ENCODE measurements around the gene KLK14.

Gene KLK14

GRCh38 chr19:51116736-51117286 lies 34.1 kb upstream of the KLK14 start:
- no peaks in the 10 kb centered on the region for H3K36me3 ChIP-seq (ENCODE audit: low read length)
- no peaks in the 10 kb centered on the region for H3K9me2 ChIP-seq (replicated peaks; ENCODE audit: insufficient read depth, low read length)
- H3F3A ChIP-seq (ENCODE audit: insufficient read depth): no peaks in the 10 kb centered on the region
- H3K9me3 ChIP-seq (ENCODE audit: insufficient read depth, low read length): no peaks in the 10 kb centered on the region
- no peak for TF ChIP-seq CTCF (IDR thresholded peaks at IDR 0.05; ENCODE audit: insufficient read depth, low read length, poor library complexity, severe bottlenecking)
- no peak for TF ChIP-seq EZH2phosphoT487 (conservative IDR thresholded peaks at IDR 0.05; ENCODE audit: low read length)
- no peaks in the 10 kb centered on the region for H3K27me3 ChIP-seq (ENCODE audit: low read length)
- no peak overlapping the region for H3K4me2 ChIP-seq (ENCODE audit: low read depth, low read length, poor library complexity, severe bottlenecking)
- no peak overlapping the region for H3K27ac ChIP-seq (ENCODE audit: low read depth, low read length)
- no peaks in the 10 kb centered on the region for H4K20me1 ChIP-seq (ENCODE audit: low read depth, low read length)
- H3K4me3 ChIP-seq (ENCODE audit: insufficient read depth, low read length, poor library complexity, severe bottlenecking): no peak overlapping the region
- H3K79me2 ChIP-seq (ENCODE audit: insufficient read depth, low read length): no peaks in the 10 kb centered on the region
- H3K9ac ChIP-seq (ENCODE audit: low read length): no peak overlapping the region
- no peak overlapping the region for H2AFZ ChIP-seq (ENCODE audit: low read depth, low read length, severe bottlenecking)

GRCh38 chr19:51114087-51114729 lies 31.5 kb upstream of the KLK14 start:
- no peaks in the 10 kb centered on the region for H3K9me2 ChIP-seq (replicated peaks; ENCODE audit: insufficient read depth, low read length)
- no peaks in the 10 kb centered on the region for H3K79me2 ChIP-seq (ENCODE audit: insufficient read depth, low read length)
- no peaks in the 10 kb centered on the region for H3K36me3 ChIP-seq (ENCODE audit: low read length)
- no peaks in the 10 kb centered on the region for H3F3A ChIP-seq (ENCODE audit: insufficient read depth)
- no peak overlapping the region for H3K9ac ChIP-seq (ENCODE audit: low read length)
- no peak overlapping the region for H3K4me3 ChIP-seq (ENCODE audit: insufficient read depth, low read length, poor library complexity, severe bottlenecking)
- H3K9me3 ChIP-seq (ENCODE audit: insufficient read depth, low read length): no peaks in the 10 kb centered on the region
- TF ChIP-seq CTCF (IDR thresholded peaks at IDR 0.05; ENCODE audit: insufficient read depth, low read length, poor library complexity, severe bottlenecking) (no peak), EZH2phosphoT487 (conservative IDR thresholded peaks at IDR 0.05; ENCODE audit: low read length) (no peak)
- H2AFZ ChIP-seq (ENCODE audit: low read depth, low read length, severe bottlenecking): no peak overlapping the region
- H4K20me1 ChIP-seq (ENCODE audit: low read depth, low read length): no peaks in the 10 kb centered on the region
- H3K4me2 ChIP-seq (ENCODE audit: low read depth, low read length, poor library complexity, severe bottlenecking): no peak overlapping the region
- H3K27ac ChIP-seq (ENCODE audit: low read depth, low read length): no peak overlapping the region
- no peaks in the 10 kb centered on the region for H3K27me3 ChIP-seq (ENCODE audit: low read length)

DNA sequence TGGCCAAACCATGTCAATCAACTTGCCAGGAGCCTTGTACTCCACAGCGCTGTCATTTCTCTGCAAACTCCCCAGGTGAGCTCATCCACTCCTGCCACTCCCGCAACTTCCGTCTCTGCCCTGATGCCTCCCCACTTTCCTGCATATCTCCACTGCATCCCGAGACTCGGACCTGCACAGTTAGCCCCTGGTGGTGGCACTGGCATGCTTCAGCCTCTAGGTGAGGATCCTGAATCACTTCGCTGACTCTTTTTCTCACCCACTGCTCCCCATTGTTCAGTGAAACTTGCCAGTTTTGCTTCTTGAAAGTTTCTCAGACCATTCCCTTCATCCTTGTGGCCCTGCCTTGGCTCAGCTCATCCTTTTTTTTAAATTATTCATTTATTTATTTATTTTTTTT lies 28.9 kb upstream of the KLK14 start:
- Histone ChIP-seq H3K27me3 (ENCODE audit: low read length) (no peaks in the 10 kb centered on the region), H2AFZ (ENCODE audit: low read depth, low read length, severe bottlenecking) (no peak overlapping the region), H3F3A (ENCODE audit: insufficient read depth) (no peaks in the 10 kb centered on the region), H3K4me3 (ENCODE audit: insufficient read depth, low read length, poor library complexity, severe bottlenecking) (no peak overlapping the region), H3K9me2 (replicated peaks; ENCODE audit: insufficient read depth, low read length) (no peaks in the 10 kb centered on the region), H3K36me3 (ENCODE audit: low read length) (no peaks in the 10 kb centered on the region), H3K27ac (ENCODE audit: low read depth, low read length) (no peak overlapping the region), H3K79me2 (ENCODE audit: insufficient read depth, low read length) (peaks cover 13% of the 10 kb centered on the region), H3K9ac (ENCODE audit: low read length) (no peak overlapping the region), H4K20me1 (ENCODE audit: low read depth, low read length) (no peaks in the 10 kb centered on the region), H3K9me3 (ENCODE audit: insufficient read depth, low read length) (no peaks in the 10 kb centered on the region), H3K4me2 (ENCODE audit: low read depth, low read length, poor library complexity, severe bottlenecking) (no peak overlapping the region)
- TF ChIP-seq EZH2phosphoT487 (conservative IDR thresholded peaks at IDR 0.05; ENCODE audit: low read length) (no peak), CTCF (IDR thresholded peaks at IDR 0.05; ENCODE audit: insufficient read depth, low read length, poor library complexity, severe bottlenecking) (no peak)
